Activated T-cell treated with anti-CD3 and anti-CD28 coated beads for 24 hours (primary cell): ENCODE results near the gene DDT.
"Not testable (repeated sequence)": the region's sequence is repeated elsewhere in the genome, so short reads cannot be mapped to it uniquely, and the experiment has no call there.

Source experiments
- DNase-seq: peaks from one replicate; pipeline ENCODE4 v3.0.0-alpha.2; 2020; ENCODE audit warnings: low read depth

The DDT gene

GRCh38 chr22:23974345-23974744 lies at the start of gene DDT:
Gene DDT (minus strand): TSS chr22:23974441. CDS start chr22:23974414, 27 bp downstream.
- DNase-seq = not testable (repeated sequence)

GRCh38 chr22:24023204-24023789 lies 49.1 kb upstream of the DDT start:
- DNase-seq = no peak

GRCh38 chr22:24021304-24021703 lies 47.1 kb upstream of the DDT start:
- no peak for DNase-seq

- DNase-seq = no peak
These were observed 41.9 kb upstream of the DDT start for GRCh38 chr22:24016156-24016555.

- DNase-seq = no peak
These were observed 37.5 kb upstream of the DDT start for GRCh38 chr22:24011735-24012068.

- DNase-seq = no peak
These were observed 35.8 kb upstream of the DDT start for GRCh38 chr22:24010018-24010391.

- DNase-seq = no peak
These were observed 35.2 kb upstream of the DDT start for GRCh38 chr22:24009227-24010017.

- no peak for DNase-seq
These were observed 34.4 kb upstream of the DDT start for GRCh38 chr22:24008381-24009226.

- no peak for DNase-seq
These were observed 33.7 kb upstream of the DDT start for GRCh38 chr22:24008022-24008283.

- no peak for DNase-seq
These were observed 33.2 kb upstream of the DDT start for GRCh38 chr22:24007253-24008021.

- no peak for DNase-seq
These were observed 32.6 kb upstream of the DDT start for GRCh38 chr22:24006914-24007214.

GRCh38 chr22:24006207-24006913 lies 32.1 kb upstream of the DDT start:
- no peak for DNase-seq

GRCh38 chr22:24005201-24005600 lies 31.0 kb upstream of the DDT start, which contains the start of gene GSTT4:
Gene GSTT4 (minus strand): TSS chr22:24005453. CDS start chr22:24005356, 97 bp downstream.
- DNase-seq = no peak

GRCh38 chr22:24003887-24004286 lies 29.6 kb upstream of the DDT start:
- DNase-seq = no peak

- DNase-seq = no peak
These were observed 28.6 kb upstream of the DDT start for GRCh38 chr22:24002851-24003250.

- DNase-seq = no peak
These were observed 28.0 kb upstream of the DDT start for GRCh38 chr22:24002272-24002671.

GRCh38 chr22:24001314-24001713 lies 27.1 kb upstream of the DDT start:
- no peak for DNase-seq

- not testable (repeated sequence) for DNase-seq
These were observed 25.5 kb upstream of the DDT start for GRCh38 chr22:23999779-24000178.

- DNase-seq = no peak
These were observed 22.9 kb upstream of the DDT start for GRCh38 chr22:23997092-23997491.

- not testable (repeated sequence) for DNase-seq
These were observed 19.4 kb upstream of the DDT start for GRCh38 chr22:23993581-23994177.

- DNase-seq = not testable (repeated sequence)
These were observed 18.8 kb upstream of the DDT start for GRCh38 chr22:23993080-23993479.
